ENCODE measurements around the gene S100A2.
A peak's percentile ranks its signal among the peaks of the same experiment; 100 is the strongest.

Gene S100A2

GRCh38 chr1:153608089-153608682 lies 42.5 kb upstream of the S100A2 start:
- no peaks in the 10 kb centered on the region for H4K20me1 ChIP-seq (ENCODE audit: insufficient read depth, low read length)
- no peaks in the 10 kb centered on the region for H3K79me2 ChIP-seq (ENCODE audit: low read length)
- H3K4me2 ChIP-seq (ENCODE audit: low read length): no peak overlapping the region

GRCh38 chr1:153607381-153607780 lies 41.7 kb upstream of the S100A2 start:
- Histone ChIP-seq H3K4me2 (ENCODE audit: low read length) (no peak overlapping the region), H3K27ac (ENCODE audit: low read length) (no peak overlapping the region), H3K27me3 (ENCODE audit: low read depth, low read length) (no peaks in the 10 kb centered on the region), H4K20me1 (ENCODE audit: insufficient read depth, low read length) (no peaks in the 10 kb centered on the region), H2AFZ (ENCODE audit: low read depth, low read length) (no peak overlapping the region), H3K9ac (ENCODE audit: low read length) (peak overlapping the region; percentile 6; the same call in 1 of the 2 replicates), H3K4me1 (ENCODE audit: low read length) (peaks cover 35% of the 10 kb centered on the region), H3K79me2 (ENCODE audit: low read length) (no peaks in the 10 kb centered on the region), H3K4me3 (ENCODE audit: low read length) (no peak overlapping the region), H3K36me3 (replicated peaks; ENCODE audit: low read depth, low read length) (no peaks in the 10 kb centered on the region), H3K9me3 (ENCODE audit: insufficient read depth, low read length) (no peaks in the 10 kb centered on the region)
- no peak for TF ChIP-seq EZH2phosphoT487 (IDR thresholded peaks at IDR 0.05; ENCODE audit: low read depth)
- no peak for TF ChIP-seq CTCF (IDR thresholded peaks at IDR 0.05; ENCODE audit: low read depth, low read length)

More at GRCh38 chr1:153608089-153608682, 42.5 kb upstream of the S100A2 start:
- Histone ChIP-seq H3K4me3 (ENCODE audit: low read length) (no peak overlapping the region), H3K9me3 (ENCODE audit: insufficient read depth, low read length) (no peaks in the 10 kb centered on the region), H3K4me1 (ENCODE audit: low read length) (peaks cover 35% of the 10 kb centered on the region), H3K9ac (ENCODE audit: low read length) (no peak overlapping the region), H3K36me3 (replicated peaks; ENCODE audit: low read depth, low read length) (no peaks in the 10 kb centered on the region), H2AFZ (ENCODE audit: low read depth, low read length) (no peak overlapping the region), H3K27me3 (ENCODE audit: low read depth, low read length) (no peaks in the 10 kb centered on the region), H3K27ac (ENCODE audit: low read length) (no peak overlapping the region)
- no peak for TF ChIP-seq EZH2phosphoT487 (IDR thresholded peaks at IDR 0.05; ENCODE audit: low read depth)
- no peak for TF ChIP-seq CTCF (IDR thresholded peaks at IDR 0.05; ENCODE audit: low read depth, low read length)

GRCh38 chr1:153606194-153606593 lies 40.5 kb upstream of the S100A2 start:
- Histone ChIP-seq H3K36me3 (replicated peaks; ENCODE audit: low read depth, low read length) (no peaks in the 10 kb centered on the region), H3K27ac (ENCODE audit: low read length) (no peak overlapping the region; the same call in 1 of the 2 replicates)

GRCh38 chr1:153602749-153603148 lies 37.1 kb upstream of the S100A2 start:
- Histone ChIP-seq H3K9me3 (ENCODE audit: insufficient read depth, low read length) (no peaks in the 10 kb centered on the region), H3K4me2 (ENCODE audit: low read length) (no peak overlapping the region), H3K9ac (ENCODE audit: low read length) (no peak overlapping the region), H4K20me1 (ENCODE audit: insufficient read depth, low read length) (no peaks in the 10 kb centered on the region), H3K27me3 (ENCODE audit: low read depth, low read length) (no peaks in the 10 kb centered on the region), H3K4me3 (ENCODE audit: low read length) (no peak overlapping the region), H3K4me1 (ENCODE audit: low read length) (peaks cover 63% of the 10 kb centered on the region), H3K79me2 (ENCODE audit: low read length) (no peaks in the 10 kb centered on the region), H3K27ac (ENCODE audit: low read length) (no peak overlapping the region), H2AFZ (ENCODE audit: low read depth, low read length) (no peak overlapping the region), H3K36me3 (replicated peaks; ENCODE audit: low read depth, low read length) (no peaks in the 10 kb centered on the region)
- TF ChIP-seq CTCF (IDR thresholded peaks at IDR 0.05; ENCODE audit: low read depth, low read length): no peak
- TF ChIP-seq EZH2phosphoT487 (IDR thresholded peaks at IDR 0.05; ENCODE audit: low read depth): no peak

More at GRCh38 chr1:153606194-153606593, 40.5 kb upstream of the S100A2 start:
- H3K79me2 ChIP-seq (ENCODE audit: low read length): no peaks in the 10 kb centered on the region
- H3K9me3 ChIP-seq (ENCODE audit: insufficient read depth, low read length): no peaks in the 10 kb centered on the region
- H3K9ac ChIP-seq (ENCODE audit: low read length): peak overlapping the region; percentile 31; the same call in 1 of the 2 replicates
- H3K4me2 ChIP-seq (ENCODE audit: low read length): peak overlapping the region; percentile 46
- peaks cover 40% of the 10 kb centered on the region for H3K4me1 ChIP-seq (ENCODE audit: low read length)
- no peaks in the 10 kb centered on the region for H3K27me3 ChIP-seq (ENCODE audit: low read depth, low read length)
- TF ChIP-seq EZH2phosphoT487 (IDR thresholded peaks at IDR 0.05; ENCODE audit: low read depth): no peak
- no peak for TF ChIP-seq CTCF (IDR thresholded peaks at IDR 0.05; ENCODE audit: low read depth, low read length)
- no peaks in the 10 kb centered on the region for H4K20me1 ChIP-seq (ENCODE audit: insufficient read depth, low read length)
- peak overlapping the region; percentile 17; the same call in 1 of the 2 replicates for H3K4me3 ChIP-seq (ENCODE audit: low read length)
- H2AFZ ChIP-seq (ENCODE audit: low read depth, low read length): peak overlapping the region; percentile 52

All from OCI-LY3 (cell line).